HFF-Myc (cell line): Measurements from ENCODE around the gene LMO3.

Experiments used
- DNase-seq: peaks from one replicate; pipeline ENCODE4 v3.0.0-alpha.2; 2011; ENCODE audit warnings: low read depth; ENCODE audit errors: extremely low read depth
- H3K4me3 ChIP-seq: replicated peaks from 2 replicates; pipeline ENCODE4 v1.5.1; 2011; ENCODE audit warnings: low read depth, mild to moderate bottlenecking, control low read depth, low read length
- TF ChIP-seq, protein P1 (sequence below): IDR thresholded peaks from 2 replicates; pipeline ENCODE4 v1.5.1; 2012; ENCODE audit warnings: mild to moderate bottlenecking, low read depth, low read length, control low read depth; ENCODE audit errors: missing control alignments

Gene LMO3

DNA sequence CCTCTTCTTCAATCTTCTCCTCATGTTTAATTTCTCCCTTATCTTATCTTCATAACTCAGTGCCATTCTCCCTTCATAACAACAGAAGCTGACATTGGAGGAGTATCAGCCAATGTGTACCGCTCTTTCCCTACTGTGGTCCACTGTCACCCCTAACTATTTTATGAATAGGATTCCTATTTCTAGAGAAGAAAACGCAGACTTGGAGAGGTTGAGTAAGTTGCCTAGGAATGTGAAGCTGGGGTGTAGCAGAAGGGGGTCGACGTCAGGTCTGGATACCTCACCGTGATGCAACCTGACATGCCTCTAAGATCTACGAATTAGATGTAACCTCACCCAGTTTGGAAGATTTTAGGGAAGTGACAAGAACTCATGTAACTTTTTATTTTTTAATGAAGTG is 17.1 kb downstream of the LMO3 start:
- DNase-seq, result no peak
- no peak overlapping the region for H3K4me3 ChIP-seq
- TF ChIP-seq, protein P1, sequence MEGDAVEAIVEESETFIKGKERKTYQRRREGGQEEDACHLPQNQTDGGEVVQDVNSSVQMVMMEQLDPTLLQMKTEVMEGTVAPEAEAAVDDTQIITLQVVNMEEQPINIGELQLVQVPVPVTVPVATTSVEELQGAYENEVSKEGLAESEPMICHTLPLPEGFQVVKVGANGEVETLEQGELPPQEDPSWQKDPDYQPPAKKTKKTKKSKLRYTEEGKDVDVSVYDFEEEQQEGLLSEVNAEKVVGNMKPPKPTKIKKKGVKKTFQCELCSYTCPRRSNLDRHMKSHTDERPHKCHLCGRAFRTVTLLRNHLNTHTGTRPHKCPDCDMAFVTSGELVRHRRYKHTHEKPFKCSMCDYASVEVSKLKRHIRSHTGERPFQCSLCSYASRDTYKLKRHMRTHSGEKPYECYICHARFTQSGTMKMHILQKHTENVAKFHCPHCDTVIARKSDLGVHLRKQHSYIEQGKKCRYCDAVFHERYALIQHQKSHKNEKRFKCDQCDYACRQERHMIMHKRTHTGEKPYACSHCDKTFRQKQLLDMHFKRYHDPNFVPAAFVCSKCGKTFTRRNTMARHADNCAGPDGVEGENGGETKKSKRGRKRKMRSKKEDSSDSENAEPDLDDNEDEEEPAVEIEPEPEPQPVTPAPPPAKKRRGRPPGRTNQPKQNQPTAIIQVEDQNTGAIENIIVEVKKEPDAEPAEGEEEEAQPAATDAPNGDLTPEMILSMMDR, result no peak

DNA sequence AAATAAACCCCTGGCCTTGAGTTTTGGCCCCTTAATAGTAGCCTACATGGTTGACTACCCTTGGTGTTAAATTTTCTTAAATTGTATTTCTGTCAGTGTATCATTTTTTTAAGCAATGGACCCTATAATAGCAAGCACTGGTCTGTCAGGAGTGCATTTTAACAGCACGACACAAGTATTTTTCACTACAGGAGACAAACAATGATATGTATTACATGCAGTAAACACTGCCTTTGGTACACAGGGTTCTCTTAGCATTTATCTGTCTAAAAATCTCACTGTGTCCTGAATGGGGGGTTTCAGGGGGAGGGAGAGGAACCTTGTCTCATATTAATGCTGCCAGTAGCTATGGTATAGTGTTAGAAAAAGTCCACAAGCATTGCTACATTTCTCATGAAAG is 18.4 kb downstream of the LMO3 start:
- TF ChIP-seq, protein P1, result no peak
- no peak overlapping the region for H3K4me3 ChIP-seq
- DNase-seq, result no peak

DNA sequence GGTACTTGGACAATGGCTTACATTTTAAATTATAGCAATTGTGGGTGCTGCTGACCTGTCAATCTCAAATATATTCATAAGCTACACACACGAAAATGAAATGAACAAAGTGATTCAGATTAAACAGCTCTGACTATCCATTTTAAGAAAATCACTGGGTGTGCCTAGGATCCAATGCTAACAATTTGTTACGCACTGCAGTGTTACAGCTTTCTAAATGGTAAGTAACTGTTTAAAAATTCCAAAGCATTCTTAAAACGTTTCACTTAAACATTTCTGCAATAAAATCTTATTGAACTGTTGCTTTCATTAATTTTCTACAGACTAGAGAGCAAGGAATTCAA is 18.9 kb downstream of the LMO3 start:
- no peak for DNase-seq
- TF ChIP-seq, protein P1, result no peak
- no peak overlapping the region for H3K4me3 ChIP-seq

DNA sequence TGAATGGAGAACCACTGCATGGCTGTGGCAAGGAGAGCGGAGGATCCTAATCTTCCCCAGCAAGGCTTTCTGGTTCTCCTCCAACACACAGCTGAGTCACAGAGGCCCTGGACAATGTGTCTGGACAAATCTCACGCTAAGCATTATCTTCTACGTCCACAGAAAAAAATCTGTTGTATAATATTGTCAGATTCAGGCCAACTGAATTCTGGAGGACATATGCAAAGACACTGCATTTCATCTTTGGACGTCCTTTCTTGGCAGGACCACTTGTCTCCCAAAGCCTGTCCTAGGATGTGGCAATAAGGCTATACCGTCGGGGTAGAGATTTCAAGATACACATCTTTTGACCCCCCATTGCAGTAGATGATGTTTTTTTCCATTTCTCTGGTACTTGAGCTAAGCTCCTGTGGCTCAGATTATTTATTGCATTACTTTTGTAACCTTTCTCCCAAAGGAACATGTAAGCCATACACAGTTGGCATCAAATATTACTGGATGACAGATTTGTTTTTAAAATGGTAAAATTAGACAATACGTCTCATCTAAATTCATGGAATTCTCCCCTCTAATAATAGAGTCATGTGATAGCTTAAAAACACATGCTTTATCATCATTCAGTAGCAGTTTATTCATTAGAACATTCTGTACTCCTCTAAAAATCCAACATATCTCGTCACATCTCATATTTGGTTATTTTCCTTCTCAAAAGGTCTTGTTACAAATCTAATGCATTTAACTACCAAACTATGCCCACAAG is 19.4 kb downstream of the LMO3 start:
- H3K4me3 ChIP-seq, result no peak overlapping the region
- DNase-seq, result no peak
- TF ChIP-seq, protein P1, result no peak

DNA sequence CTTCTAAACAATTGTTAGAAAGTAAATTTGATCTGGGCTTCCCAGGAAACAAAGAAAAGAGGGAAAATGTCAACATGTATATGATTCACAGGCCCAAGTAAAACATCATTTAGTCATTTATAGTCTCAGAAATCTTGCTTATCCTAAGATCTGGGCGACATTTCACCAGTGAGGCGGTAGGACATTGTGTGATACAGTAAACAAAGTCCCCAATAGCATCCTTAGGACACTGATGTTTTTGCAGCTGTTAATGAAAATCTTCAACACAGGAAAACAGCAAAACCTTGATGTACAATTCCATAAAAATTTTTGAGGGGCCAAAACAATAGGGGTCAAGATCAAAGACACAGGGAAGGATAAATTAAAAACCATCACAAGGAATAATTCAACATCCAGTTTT is 20.2 kb downstream of the LMO3 start:
- TF ChIP-seq, protein P1, result no peak
- H3K4me3 ChIP-seq, result no peak overlapping the region
- DNase-seq, result no peak

DNA sequence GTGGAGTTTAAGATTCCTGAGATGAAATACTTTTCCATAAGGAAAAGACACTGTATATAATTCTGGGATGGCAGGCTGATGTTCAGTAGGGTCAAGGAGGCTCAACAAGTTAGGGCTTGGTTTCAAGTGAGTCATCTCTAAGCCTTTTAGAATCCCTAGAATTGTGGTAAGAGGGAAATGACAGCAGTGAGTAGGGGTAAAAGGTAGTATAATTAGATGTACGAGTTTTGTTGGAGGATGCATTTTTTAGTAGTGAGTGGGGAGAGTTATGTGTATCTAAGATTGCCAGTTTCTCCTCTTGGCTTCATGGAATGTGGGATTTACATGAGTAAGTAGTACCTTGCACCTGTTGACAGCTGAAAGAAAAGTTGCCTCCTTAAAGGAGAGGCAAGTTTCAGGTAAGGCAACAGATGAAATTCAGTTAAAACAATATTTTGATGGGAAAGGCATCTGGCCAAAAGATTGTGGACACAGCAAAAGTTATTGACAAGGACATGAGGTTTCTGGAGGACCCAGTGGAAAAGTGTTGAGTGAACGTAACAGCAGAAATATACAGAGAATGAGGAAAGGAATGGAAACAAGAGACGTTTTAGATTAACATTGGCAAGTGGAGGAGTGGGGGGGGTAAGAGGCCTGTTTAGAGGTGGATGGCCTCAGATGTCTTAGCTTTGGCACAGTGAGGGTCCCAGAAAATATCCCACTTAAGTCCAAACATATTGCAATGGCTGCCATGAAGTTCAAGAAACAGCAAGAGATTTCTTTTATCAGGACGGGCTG is 21.8 kb downstream of the LMO3 start:
- no peak overlapping the region for H3K4me3 ChIP-seq
- DNase-seq, result no peak
- TF ChIP-seq, protein P1, result no peak
